Ovary (tissue), 3 donors: ENCODE results near the gene SMCHD1.

Experiments used
- CTCF ChIP-seq, 3 donors: fragments of 450-650 bp in 2 of 3; fragments of 200-600 bp in 1 of 3; IDR thresholded peaks; one replicate each; pipeline versions ENCODE4 v1.5.1 to v1.8.0; 2016 to 2022; ENCODE audit warnings: antibody characterized with exemption in 3 of 3, mild to moderate bottlenecking in 1 of 3
- POLR2A ChIP-seq: fragments of 450-650 bp; IDR thresholded peaks from one replicate; pipeline ENCODE4 v1.6.1; 2017; ENCODE audit warnings: antibody characterized with exemption, mild to moderate bottlenecking, moderate library complexity
- donor health status: DM: no; HTN: no; CAD: no.

GRCh38 chr18:2627821-2628276 is 27.7 kb upstream of the SMCHD1 start:
- TF ChIP-seq CTCF (IDR thresholded peaks at IDR 0.05) (no peak), POLR2A (no peak)
